ENCODE data around the gene APC2. TPM values are rescaled to one million over a fixed set of nuclear protein-coding genes. Genes with fewer than 3 reads are reported as not detected.

Gene APC2
- 0.78 to 2.5 TPM (median 1.7 TPM) in 5 replicates for total RNA-seq (2022; extraction: Qiagen RNA extraction)

GRCh38 chr19:1449467-1450442 is at the start of gene APC2:
APC2 (plus strand) TSS chr19:1450121; CDS start chr19:1453002, 2,881 bp downstream.

GRCh38 chr19:1401138-1401888 is 48.6 kb upstream of the APC2 start, which contains the start of gene GAMT:
GAMT (minus strand) TSS chr19:1401542; CDS start chr19:1401476, 66 bp downstream.

GRCh38 chr19:1407528-1408299 is 42.2 kb upstream of the APC2 start, which contains the start of gene DAZAP1:
DAZAP1 (plus strand) TSS chr19:1407586; CDS start chr19:1407774, 188 bp downstream.

GRCh38 chr19:1438035-1438932 is 11.6 kb upstream of the APC2 start, which contains the start of gene RPS15:
RPS15 (plus strand) TSS chr19:1438396; CDS start chr19:1438426, 30 bp downstream.

GRCh38 chr19:1478934-1479707 is 29.2 kb downstream of the APC2 start, which contains the start of gene C19orf25:
C19orf25 (minus strand) TSS chr19:1479215; CDS start chr19:1478903, 312 bp downstream.

GRCh38 chr19:1490311-1491113 is 40.6 kb downstream of the APC2 start, which contains the start of gene PCSK4:
PCSK4 (minus strand) TSS chr19:1490350; CDS start chr19:1490346, 4 bp downstream.

GRCh38 chr19:1491114-1491848 is 41.4 kb downstream of the APC2 start, which contains the start of gene REEP6:
REEP6 (plus strand) TSS chr19:1491181; CDS start chr19:1491270, 89 bp downstream.

GRCh38 chr19:1512671-1513498 is 63.0 kb downstream of the APC2 start, which contains the start of gene ADAMTSL5:
ADAMTSL5 (minus strand) TSS chr19:1513019; CDS start chr19:1510943, 2,076 bp downstream.

Other genes with a start within 250 kb of the APC2 start
- gene STK11, start 244.3 kb upstream of the APC2 start, total RNA-seq (2022; extraction: Qiagen RNA extraction), result 34.1 to 37.9 TPM (median 35.8 TPM) in 5 replicates
- 2.9 to 4.1 TPM (median 4.0 TPM) in 5 replicates for gene CBARP, start 212.1 kb upstream of the APC2 start, total RNA-seq (2022; extraction: Qiagen RNA extraction)
- 73.6 to 182 TPM (median 168 TPM) in 5 replicates for gene ATP5F1D, start 208.4 kb upstream of the APC2 start, total RNA-seq (2022; extraction: Qiagen RNA extraction)
- 48.0 to 55.8 TPM (median 51.1 TPM) in 5 replicates for gene MIDN, start 201.5 kb upstream of the APC2 start, total RNA-seq (2022; extraction: Qiagen RNA extraction)
- gene CIRBP, start 180.8 kb upstream of the APC2 start, total RNA-seq (2022; extraction: Qiagen RNA extraction), result 90.9 to 225 TPM (median 100 TPM) in 5 replicates
- gene FAM174C, start 174.6 kb upstream of the APC2 start, total RNA-seq (2022; extraction: Qiagen RNA extraction), result 44.2 to 95.1 TPM (median 77.5 TPM) in 5 replicates
- 1.0 to 2.3 TPM (median 2.0 TPM) in 5 replicates for gene EFNA2, start 164.2 kb upstream of the APC2 start, total RNA-seq (2022; extraction: Qiagen RNA extraction)
- gene NDUFS7, start 66.2 kb upstream of the APC2 start, total RNA-seq (2022; extraction: Qiagen RNA extraction), result 67.0 to 76.3 TPM (median 74.3 TPM) in 5 replicates
- gene GAMT, start 48.6 kb upstream of the APC2 start, total RNA-seq (2022; extraction: Qiagen RNA extraction), result 26.9 to 45.6 TPM (median 41.2 TPM) in 5 replicates
- gene DAZAP1, start 42.5 kb upstream of the APC2 start, total RNA-seq (2022; extraction: Qiagen RNA extraction), result 81.0 to 103 TPM (median 96.2 TPM) in 5 replicates
- 1,250 to 2,075 TPM (median 1,916 TPM) in 5 replicates for gene RPS15, start 11.7 kb upstream of the APC2 start, total RNA-seq (2022; extraction: Qiagen RNA extraction)
- gene C19orf25, start 29.1 kb downstream of the APC2 start, total RNA-seq (2022; extraction: Qiagen RNA extraction), result 10.4 to 18.8 TPM (median 16.6 TPM) in 5 replicates
- gene PCSK4, start 40.2 kb downstream of the APC2 start, total RNA-seq (2022; extraction: Qiagen RNA extraction), result 0.64 to 1.0 TPM (median 0.85 TPM) in 5 replicates
- gene REEP6, start 41.1 kb downstream of the APC2 start, total RNA-seq (2022; extraction: Qiagen RNA extraction), result 3.9 to 6.6 TPM (median 4.9 TPM) in 5 replicates
- gene ADAMTSL5, start 62.9 kb downstream of the APC2 start, total RNA-seq (2022; extraction: Qiagen RNA extraction), result 3.4 to 4.2 TPM (median 3.5 TPM) in 5 replicates
- not detected in 5 replicates for gene PLK5, start 74.0 kb downstream of the APC2 start, total RNA-seq (2022; extraction: Qiagen RNA extraction)
- gene MEX3D, start 118.2 kb downstream of the APC2 start, total RNA-seq (2022; extraction: Qiagen RNA extraction), result 6.5 to 11.6 TPM (median 10.8 TPM) in 5 replicates
- 37.1 to 49.0 TPM (median 46.7 TPM) in 5 replicates for gene MBD3, start 142.7 kb downstream of the APC2 start, total RNA-seq (2022; extraction: Qiagen RNA extraction)
- gene UQCR11, start 155.3 kb downstream of the APC2 start, total RNA-seq (2022; extraction: Qiagen RNA extraction), result 68.4 to 207 TPM (median 177 TPM) in 5 replicates
- 56.3 to 67.3 TPM (median 66.2 TPM) in 5 replicates for gene TCF3, start 202.5 kb downstream of the APC2 start, total RNA-seq (2022; extraction: Qiagen RNA extraction)